Activated CD8-positive, alpha-beta T cell treated with anti-CD3 and anti-CD28 coated beads, Interleukin-2, amount 10 ng/mL, durations not matched to agents 7 days and 5 days (primary cell): ENCODE data around the gene IGFL2. TPM values are rescaled to one million over a fixed set of nuclear protein-coding genes. Genes with fewer than 3 reads are reported as not detected.
A peak's percentile ranks its signal among the peaks of the same experiment; 100 is the strongest.
"Not testable (repeated sequence)": the region's sequence is repeated elsewhere in the genome, so short reads cannot be mapped to it uniquely, and the experiment has no call there.

Source experiments
- ATAC-seq: fragments of 150-1000 bp; cut with Tn5 transposase; one replicate; pipeline ENCODE4 v1.10.0; 2021; ENCODE audit warnings: moderate library complexity
- CTCF ChIA-PET: fragments of 350-600 bp; sonication (Branson Sonifier 250); formaldehyde crosslinking; loops from one replicate; lab custom pipeline; 2021; ENCODE audit warnings: antibody characterized with exemption; lab: Charles Lee
- POLR2A ChIA-PET: fragments of 350-600 bp; sonication (Branson Sonifier 250); formaldehyde crosslinking; loops from one replicate; lab custom pipeline; 2021; ENCODE audit warnings: antibody characterized with exemption; lab: Charles Lee
- DNase-seq: peaks from one replicate; pipeline ENCODE4 v3.0.0-alpha.2; 2020
- H3K27ac Mint-ChIP-seq: one replicate; pipeline ENCODE4 v1.8.0; 2021; ENCODE audit warnings: mild to moderate bottlenecking, mixed read lengths
- H3K27me3 Mint-ChIP-seq: one replicate; pipeline ENCODE4 v1.8.0; 2021; ENCODE audit warnings: low read depth, mixed read lengths
- H3K36me3 Mint-ChIP-seq: one replicate; pipeline ENCODE4 v1.8.0; 2021; ENCODE audit warnings: low read depth, mixed read lengths
- H3K4me1 Mint-ChIP-seq: one replicate; pipeline ENCODE4 v1.8.0; 2021; ENCODE audit warnings: low read depth, mixed read lengths
- H3K4me3 Mint-ChIP-seq: one replicate; pipeline ENCODE4 v1.8.0; 2021; ENCODE audit warnings: mild to moderate bottlenecking, mixed read lengths
- H3K9me3 Mint-ChIP-seq: one replicate; pipeline ENCODE4 v1.8.0; 2022; ENCODE audit warnings: mixed read lengths; ENCODE audit not compliant: insufficient read depth
- total RNA-seq, 2 experiments: library from RNA; stranded (reverse); gene quantifications; one replicate each; pipeline ENCODE4 v1.2.3, GENCODE V29; 2021

Gene IGFL2
- not detected for total RNA-seq

DNA sequence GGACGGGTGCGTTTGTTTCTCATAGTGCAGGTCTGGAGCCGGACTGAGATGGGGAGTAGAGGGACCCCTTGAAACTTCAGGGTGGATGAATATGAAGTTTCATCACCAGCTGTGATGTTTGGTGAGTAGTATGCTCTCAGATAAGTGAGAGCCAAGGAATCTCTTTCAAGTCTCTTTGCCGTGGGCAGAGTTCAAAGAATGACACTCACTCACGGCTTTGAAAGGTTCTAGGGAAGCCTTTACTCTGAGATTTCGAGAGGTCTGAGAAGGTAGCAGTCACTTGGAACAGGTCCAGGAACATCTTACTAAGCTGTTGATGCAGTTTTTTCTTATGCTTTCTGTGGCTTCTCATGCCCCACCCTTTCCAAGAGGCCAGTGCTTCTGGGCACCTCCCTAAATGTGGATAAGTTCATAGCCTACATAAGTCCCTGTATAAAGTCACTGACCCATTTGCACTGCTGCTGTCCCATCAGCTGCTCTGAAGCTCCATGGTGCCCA is at the start of gene IGFL2:
Gene IGFL2 (plus strand): TSS at position 448 of the 498 bp plus-strand sequence. CDS start 41 bp downstream, at position 489.
- Mint-ChIP-seq H3K27me3 (peaks cover 41% of the 10 kb centered on the region), H3K4me1 (no peaks in the 10 kb centered on the region), H3K9me3 (no peaks in the 10 kb centered on the region), H3K36me3 (no peaks in the 10 kb centered on the region), H3K4me3 (no peak within 1 kb of the TSS), H3K27ac (no peak within 1 kb of the TSS)
- ChIA-PET CTCF (no interaction called here), POLR2A (no interaction called here)
- ATAC-seq (no peak), DNase-seq (no peak)

DNA sequence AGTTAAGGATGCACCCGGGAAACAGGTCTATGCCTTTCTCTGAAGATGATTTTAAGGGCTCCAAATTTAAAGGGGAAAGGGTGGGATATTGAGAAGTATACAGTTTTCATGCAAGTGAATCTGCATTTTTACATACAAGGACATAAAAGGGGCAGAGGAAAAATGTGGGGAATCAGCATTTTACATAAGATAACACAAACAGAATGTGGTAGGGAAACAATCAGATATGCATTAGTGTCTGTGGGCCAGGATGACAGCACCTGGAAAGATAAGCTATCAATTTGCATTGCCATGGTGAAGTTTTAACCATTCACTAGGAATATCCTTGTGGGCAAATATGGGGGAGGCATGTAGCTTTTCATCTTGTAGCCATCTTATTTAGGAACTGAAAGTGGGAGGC is 47.7 kb upstream of the IGFL2 start:
- H3K27me3 Mint-ChIP-seq = peaks cover 23% of the 10 kb centered on the region
- H3K36me3 Mint-ChIP-seq = peaks cover 2% of the 10 kb centered on the region
- no peak for ATAC-seq
- peaks cover 9% of the 10 kb centered on the region for H3K9me3 Mint-ChIP-seq
- H3K27ac Mint-ChIP-seq = no peak overlapping the region
- no peak for DNase-seq
- no peaks in the 10 kb centered on the region for H3K4me1 Mint-ChIP-seq
- H3K4me3 Mint-ChIP-seq = no peak overlapping the region
- POLR2A ChIA-PET = no interaction called here
- CTCF ChIA-PET = no interaction called here

GRCh38 chr19:46101293-46101692 is 46.7 kb upstream of the IGFL2 start:
- DNase-seq (no peak), ATAC-seq (no peak)
- no peak overlapping the region for H3K4me3 Mint-ChIP-seq
- POLR2A ChIA-PET = no interaction called here
- peaks cover 9% of the 10 kb centered on the region for H3K9me3 Mint-ChIP-seq
- CTCF ChIA-PET = interaction anchor here (0.9 kb wide), 1 partner anchor 88 kb away, joined by 3 read pairs; no protein-coding TSS in a partner anchor
- peaks cover 16% of the 10 kb centered on the region for H3K27me3 Mint-ChIP-seq
- no peak overlapping the region for H3K27ac Mint-ChIP-seq
- H3K36me3 Mint-ChIP-seq = peaks cover 2% of the 10 kb centered on the region
- no peaks in the 10 kb centered on the region for H3K4me1 Mint-ChIP-seq

DNA sequence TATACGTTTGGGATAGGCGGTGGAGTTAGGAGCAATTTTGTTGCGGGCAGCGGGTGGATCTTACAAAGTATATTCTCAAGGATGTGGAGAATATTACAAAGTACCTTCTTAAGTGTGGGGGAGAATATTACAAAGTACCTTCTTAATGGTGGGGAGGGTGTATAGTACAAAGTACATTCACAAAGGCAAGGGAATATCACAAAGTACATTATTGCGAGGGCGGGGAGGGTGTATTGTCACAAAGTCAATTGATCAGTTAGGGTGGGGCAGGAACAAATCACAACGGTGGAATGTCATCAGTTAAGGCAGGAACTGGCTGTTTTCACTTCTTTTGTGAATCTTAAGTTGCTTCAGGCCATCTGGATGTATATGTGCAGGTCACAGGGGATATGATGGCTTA is 45.7 kb upstream of the IGFL2 start:
- H3K36me3 Mint-ChIP-seq, POLR2A ChIA-PET, H3K4me3 Mint-ChIP-seq, DNase-seq, H3K4me1 Mint-ChIP-seq, H3K9me3 Mint-ChIP-seq, H3K27ac Mint-ChIP-seq, ATAC-seq: not testable (repeated sequence)
- peaks cover 12% of the 10 kb centered on the region for H3K27me3 Mint-ChIP-seq
- CTCF ChIA-PET = interaction anchor here (0.9 kb wide), 1 partner anchor 87 kb away, joined by 3 read pairs; no protein-coding TSS in a partner anchor

DNA sequence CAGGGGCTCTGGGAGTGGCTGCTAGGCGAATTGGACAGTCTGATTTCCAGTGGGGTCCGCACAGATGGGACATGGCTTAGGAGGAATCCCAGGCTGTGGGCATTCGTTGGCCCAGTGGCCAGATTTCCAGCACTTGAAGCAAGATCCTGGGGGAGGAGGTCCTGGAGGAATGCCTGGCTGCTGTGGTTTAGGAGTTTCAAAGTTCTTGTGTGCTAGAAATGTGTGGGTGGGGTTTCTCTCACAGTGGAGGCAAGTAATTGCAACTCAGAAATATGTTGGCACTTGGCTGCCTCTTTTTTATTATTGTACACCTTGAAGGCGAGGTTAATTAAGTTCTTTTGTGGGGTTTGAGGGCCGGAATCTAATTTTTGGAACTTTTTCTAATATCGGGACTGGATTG is 40.7 kb upstream of the IGFL2 start:
- no peak overlapping the region for H3K27ac Mint-ChIP-seq
- no peak overlapping the region for H3K4me3 Mint-ChIP-seq
- CTCF ChIA-PET = no interaction called here

DNA sequence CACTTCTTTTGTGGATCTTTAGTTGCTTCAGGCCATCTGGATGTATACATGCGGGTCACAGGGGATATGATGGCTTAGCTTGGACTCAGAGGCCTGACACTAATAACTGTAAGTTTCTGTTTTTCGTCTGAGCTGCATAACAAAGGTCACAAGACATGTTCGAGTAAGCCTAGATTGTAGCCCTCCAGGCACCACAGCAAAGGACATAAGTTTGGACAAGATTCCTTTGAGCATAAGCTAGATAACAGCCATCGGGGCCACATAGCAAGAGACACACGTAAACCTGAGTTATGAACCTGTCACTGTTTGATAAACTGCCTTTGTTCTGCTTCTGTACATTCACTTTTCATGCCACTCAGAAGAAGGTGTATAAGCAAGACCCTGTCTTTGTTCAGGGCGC is 38.2 kb upstream of the IGFL2 start:
- Mint-ChIP-seq H3K4me3 (no peak overlapping the region), H3K9me3 (no peaks in the 10 kb centered on the region), H3K4me1 (no peaks in the 10 kb centered on the region), H3K27ac (no peak overlapping the region), H3K36me3 (no peaks in the 10 kb centered on the region), H3K27me3 (peaks cover 26% of the 10 kb centered on the region)
- CTCF ChIA-PET = no interaction called here
- POLR2A ChIA-PET = no interaction called here
- DNase-seq = no peak
- ATAC-seq = no peak

More for the DNA sequence above, 40.7 kb upstream of the IGFL2 start:
- Mint-ChIP-seq H3K27me3 (peaks cover 5% of the 10 kb centered on the region), H3K4me1 (no peaks in the 10 kb centered on the region), H3K9me3 (no peaks in the 10 kb centered on the region), H3K36me3 (no peaks in the 10 kb centered on the region)
- DNase-seq = no peak
- POLR2A ChIA-PET = no interaction called here
- no peak for ATAC-seq

DNA sequence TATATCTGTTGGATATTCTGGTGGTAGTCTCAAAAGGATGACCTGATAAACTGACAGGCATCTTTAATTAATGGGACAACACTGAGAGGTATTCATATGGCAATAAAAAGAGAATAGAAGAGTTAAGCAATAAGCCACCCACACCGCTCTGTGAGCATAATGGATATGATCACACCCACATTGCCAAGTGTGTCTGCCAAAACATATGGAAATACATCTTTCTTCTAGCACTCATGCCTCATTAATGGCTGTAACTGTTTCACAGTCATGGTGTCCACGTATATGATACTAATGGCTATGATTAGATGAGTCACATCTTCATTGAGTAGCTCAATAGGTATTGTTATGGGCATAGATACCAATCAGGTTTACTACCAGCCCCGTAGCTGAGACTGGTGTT is 36.7 kb upstream of the IGFL2 start:
- Mint-ChIP-seq H3K4me1 (peaks cover 7% of the 10 kb centered on the region), H3K4me3 (no peak overlapping the region), H3K27ac (no peak overlapping the region), H3K9me3 (no peaks in the 10 kb centered on the region), H3K27me3 (peaks cover 34% of the 10 kb centered on the region), H3K36me3 (no peaks in the 10 kb centered on the region)
- ATAC-seq (no peak), DNase-seq (no peak)
- POLR2A ChIA-PET = no interaction called here
- CTCF ChIA-PET = interaction anchor here (0.5 kb wide), 1 partner anchor 34 kb away, joined by 3 read pairs; no protein-coding TSS in a partner anchor

DNA sequence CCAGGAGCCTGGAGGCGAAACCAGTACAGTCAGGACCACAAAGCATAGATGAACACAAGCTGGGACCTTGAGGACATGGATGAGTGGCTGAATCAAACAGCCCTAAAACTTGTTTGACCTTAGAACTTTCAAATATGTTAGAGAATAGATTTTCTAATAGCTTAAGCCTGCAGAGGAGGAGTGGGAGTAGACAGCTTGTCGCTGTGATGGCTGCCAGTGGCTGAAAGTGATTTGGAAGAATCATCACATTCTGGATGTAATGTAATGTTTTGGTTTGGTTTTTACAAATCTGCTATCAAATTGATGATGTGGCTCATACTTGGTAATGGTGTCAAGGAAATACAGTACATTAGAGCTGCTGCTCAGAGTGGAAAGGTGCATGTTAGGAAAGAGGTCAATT is 35.5 kb upstream of the IGFL2 start:
- ChIA-PET CTCF (interaction anchor here (0.6 to 0.7 kb wide), 2 partner anchors 34 to 152 kb away, joined by 3 read pairs; no protein-coding TSS in a partner anchor), POLR2A (no interaction called here)
- Mint-ChIP-seq H3K4me3 (no peak overlapping the region), H3K9me3 (no peaks in the 10 kb centered on the region), H3K27ac (no peak overlapping the region), H3K36me3 (no peaks in the 10 kb centered on the region), H3K4me1 (peaks cover 7% of the 10 kb centered on the region), H3K27me3 (peaks cover 34% of the 10 kb centered on the region)
- DNase-seq = no peak
- no peak for ATAC-seq

- no peaks in the 10 kb centered on the region for H3K9me3 Mint-ChIP-seq
- no peak overlapping the region for H3K27ac Mint-ChIP-seq
- H3K36me3 Mint-ChIP-seq = no peaks in the 10 kb centered on the region
- peaks cover 7% of the 10 kb centered on the region for H3K4me1 Mint-ChIP-seq
- ATAC-seq = no peak
- CTCF ChIA-PET = no interaction called here
- DNase-seq = no peak
- peaks cover 34% of the 10 kb centered on the region for H3K27me3 Mint-ChIP-seq
- H3K4me3 Mint-ChIP-seq = no peak overlapping the region
- POLR2A ChIA-PET = no interaction called here
Observed at GRCh38 chr19:46113726-46114125, 34.3 kb upstream of the IGFL2 start.

GRCh38 chr19:46115396-46116106 is 32.5 kb upstream of the IGFL2 start:
- Mint-ChIP-seq H3K27ac (no peak overlapping the region), H3K4me3 (no peak overlapping the region), H3K27me3 (peaks cover 37% of the 10 kb centered on the region), H3K9me3 (no peaks in the 10 kb centered on the region), H3K36me3 (no peaks in the 10 kb centered on the region), H3K4me1 (peaks cover 7% of the 10 kb centered on the region)
- POLR2A ChIA-PET = no interaction called here
- CTCF ChIA-PET = no interaction called here
- DNase-seq = peak; percentile 27
- ATAC-seq = no peak

- DNase-seq = no peak
- peaks cover 35% of the 10 kb centered on the region for H3K27me3 Mint-ChIP-seq
- H3K4me1 Mint-ChIP-seq = peaks cover 7% of the 10 kb centered on the region
- no peaks in the 10 kb centered on the region for H3K36me3 Mint-ChIP-seq
- ChIA-PET POLR2A (no interaction called here), CTCF (interaction anchor here (1.5 kb wide), 1 partner anchor 19 kb away, joined by 3 read pairs; no protein-coding TSS in a partner anchor)
- no peak overlapping the region for H3K4me3 Mint-ChIP-seq
- H3K27ac Mint-ChIP-seq = no peak overlapping the region
- no peaks in the 10 kb centered on the region for H3K9me3 Mint-ChIP-seq
- ATAC-seq = no peak
Observed at GRCh38 chr19:46116121-46116520, 31.9 kb upstream of the IGFL2 start.

GRCh38 chr19:46118136-46118535 is 29.9 kb upstream of the IGFL2 start:
- ChIA-PET POLR2A (no interaction called here), CTCF (no interaction called here)
- Mint-ChIP-seq H3K9me3 (no peaks in the 10 kb centered on the region), H3K4me3 (no peak overlapping the region), H3K36me3 (no peaks in the 10 kb centered on the region), H3K27me3 (peaks cover 34% of the 10 kb centered on the region), H3K4me1 (peaks cover 7% of the 10 kb centered on the region), H3K27ac (no peak overlapping the region)
- ATAC-seq (no peak), DNase-seq (no peak)
